GM21717 (cell line): Measurements from ENCODE around the gene CDK14.
A peak's percentile ranks its signal among the peaks of the same experiment; 100 is the strongest.

ENCODE experiments used
- ATAC-seq: cut with Tn5 transposase; IDR thresholded peaks from one replicate; pipeline ENCODE4 v1.9.1; 2021; ENCODE audit warnings: mild to moderate bottlenecking, moderate library complexity; ENCODE audit not compliant: unreplicated experiment

The CDK14 gene

GRCh38 chr7:90596671-90597562 is 796 bp downstream of the CDK14 start:
- ATAC-seq = peak; percentile 27

DNA sequence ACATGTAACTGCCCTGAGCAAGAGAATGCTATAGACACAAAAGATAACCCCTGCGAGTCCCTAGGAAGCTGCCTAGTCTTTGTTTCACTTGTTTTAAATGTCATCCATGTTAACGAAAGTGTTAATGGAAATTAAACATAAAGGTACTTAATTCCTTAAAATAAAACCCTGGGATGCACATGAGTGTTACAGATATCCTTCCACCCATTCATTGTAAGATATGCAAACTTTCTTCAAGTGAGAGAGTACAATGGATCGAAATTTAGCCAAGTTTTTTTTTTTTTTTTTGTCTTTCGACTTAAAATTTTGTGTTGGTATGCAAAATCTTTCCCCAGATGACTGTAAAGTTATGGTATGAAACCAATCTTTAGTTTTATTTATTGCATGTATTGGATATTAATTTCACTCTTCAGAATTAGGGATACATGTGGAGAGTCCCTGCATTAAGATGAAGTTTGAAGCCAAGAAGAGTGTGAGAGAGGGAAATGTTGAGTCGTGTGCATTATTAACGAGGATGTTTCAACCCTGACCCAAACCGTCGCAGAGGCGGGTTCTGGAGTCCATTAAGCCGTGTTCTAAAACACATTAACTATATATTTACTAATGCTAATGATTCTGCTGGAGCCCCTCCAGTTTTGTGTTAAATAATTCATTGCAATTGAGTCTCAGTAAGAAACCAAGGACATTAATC is 1.6 kb downstream of the CDK14 start:
- ATAC-seq = no peak

DNA sequence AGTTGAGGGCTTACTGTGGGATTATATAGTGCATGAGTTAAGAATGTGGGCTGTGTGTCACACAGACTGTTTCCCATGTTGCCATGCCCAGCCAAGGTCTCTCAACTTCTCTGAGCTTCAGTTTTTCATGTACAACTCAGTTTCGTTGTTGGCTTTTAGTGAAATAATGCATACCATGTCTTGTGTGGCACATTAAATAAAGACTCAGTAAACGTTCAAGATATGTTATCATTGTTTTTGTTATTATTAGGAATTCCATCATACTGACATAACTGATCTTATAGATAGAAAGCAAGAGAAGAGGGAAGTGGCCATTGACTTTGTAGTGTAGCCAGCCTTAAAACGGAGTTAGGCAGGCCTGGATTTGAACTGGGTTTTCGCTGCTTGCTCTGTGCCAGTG is 2.9 kb downstream of the CDK14 start:
- no peak for ATAC-seq

DNA sequence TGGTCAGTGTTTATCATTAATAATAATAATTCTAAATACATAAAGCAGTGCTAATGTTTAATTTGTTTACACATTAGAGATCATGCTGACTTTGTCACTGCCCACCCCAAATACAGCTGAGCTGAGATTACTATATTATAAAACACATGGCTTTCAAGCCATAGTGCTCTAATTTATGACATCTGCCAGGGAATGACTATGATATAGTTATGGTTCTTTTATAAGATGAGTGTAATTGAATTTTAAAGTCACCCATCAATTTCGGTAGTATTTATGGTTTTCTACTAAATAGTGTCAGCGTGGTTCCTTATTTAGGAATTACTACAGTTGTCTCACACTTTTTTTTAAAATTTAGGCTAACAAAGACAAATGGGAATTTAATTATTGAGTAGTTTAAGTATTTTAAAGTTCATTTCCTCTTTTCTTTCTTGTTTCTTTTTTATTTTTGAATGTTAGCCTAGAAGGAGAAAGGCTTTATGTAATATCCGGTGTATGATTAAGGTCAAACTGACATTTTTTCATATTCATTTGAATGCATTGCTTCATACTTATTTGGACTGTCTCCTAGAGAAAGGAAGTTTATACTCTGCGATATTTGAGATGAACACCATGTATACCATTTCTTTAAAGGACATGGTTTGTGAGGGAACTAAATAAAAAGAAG is 3.9 kb downstream of the CDK14 start:
- no peak for ATAC-seq

GRCh38 chr7:90602303-90602702 is 6.2 kb downstream of the CDK14 start:
- ATAC-seq = no peak

GRCh38 chr7:90603346-90603745 is 7.2 kb downstream of the CDK14 start:
- ATAC-seq = no peak

DNA sequence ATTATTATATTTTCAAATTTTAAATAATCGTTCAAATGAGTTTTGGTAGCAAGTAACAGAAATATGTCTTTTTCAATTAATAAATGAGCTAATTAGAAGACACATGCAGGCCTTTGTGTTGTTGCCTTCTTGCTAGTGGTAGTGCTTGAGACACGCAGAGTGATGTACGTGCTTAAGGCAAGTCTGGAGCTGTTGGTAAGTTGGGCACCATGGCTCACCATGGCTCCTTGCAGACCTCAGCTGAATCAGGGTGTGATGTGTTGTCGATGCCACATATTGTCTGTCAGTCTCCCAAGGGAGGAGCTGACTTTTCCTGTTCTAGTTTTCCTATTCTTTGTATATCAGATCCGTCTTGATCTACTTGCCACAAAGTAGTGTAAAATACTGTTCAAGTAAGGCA is 8.3 kb downstream of the CDK14 start:
- no peak for ATAC-seq

- peak; percentile 51 for ATAC-seq
Observed at GRCh38 chr7:90605055-90605454, 8.9 kb downstream of the CDK14 start.

- no peak for ATAC-seq
Observed at GRCh38 chr7:90607196-90607595, 11.1 kb downstream of the CDK14 start.

DNA sequence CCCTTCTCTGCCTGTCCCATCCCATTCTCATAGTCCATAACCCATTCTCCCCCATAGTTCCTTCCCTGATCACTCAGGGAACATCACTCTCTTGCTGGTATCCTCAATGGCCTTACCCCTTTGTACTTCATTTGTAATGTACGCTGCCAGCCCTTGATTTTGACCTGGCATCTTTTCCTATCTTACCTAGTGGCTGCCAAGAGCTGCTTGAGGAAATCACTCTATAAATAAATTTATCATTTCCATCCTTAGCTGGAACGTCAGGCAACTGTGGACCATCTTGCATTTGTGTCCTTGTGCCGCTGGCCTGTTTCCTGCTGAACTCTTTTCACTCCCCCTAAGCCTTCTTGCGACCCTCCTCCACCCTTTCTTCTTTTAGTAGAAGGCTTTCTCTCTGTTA is 14.0 kb downstream of the CDK14 start:
- no peak for ATAC-seq

DNA sequence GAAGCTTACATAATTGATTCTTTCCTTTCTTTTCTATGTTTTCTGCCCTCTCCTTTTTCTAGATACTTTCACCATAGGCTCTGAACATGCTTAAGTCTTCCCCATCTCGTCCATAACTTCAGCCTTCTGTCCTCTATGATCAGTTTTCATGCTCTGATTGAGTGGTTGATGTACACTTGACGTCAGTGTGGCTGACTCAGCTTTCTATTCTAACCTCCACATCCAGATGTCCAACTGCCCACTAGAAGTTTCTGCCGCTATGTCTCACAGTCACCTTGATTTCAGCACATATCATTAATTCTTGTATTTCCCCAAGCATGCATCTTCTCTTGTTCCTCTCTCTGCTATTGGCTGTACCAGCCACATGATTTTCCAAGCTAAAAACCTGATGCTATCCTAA is 15.0 kb downstream of the CDK14 start:
- no peak for ATAC-seq

DNA sequence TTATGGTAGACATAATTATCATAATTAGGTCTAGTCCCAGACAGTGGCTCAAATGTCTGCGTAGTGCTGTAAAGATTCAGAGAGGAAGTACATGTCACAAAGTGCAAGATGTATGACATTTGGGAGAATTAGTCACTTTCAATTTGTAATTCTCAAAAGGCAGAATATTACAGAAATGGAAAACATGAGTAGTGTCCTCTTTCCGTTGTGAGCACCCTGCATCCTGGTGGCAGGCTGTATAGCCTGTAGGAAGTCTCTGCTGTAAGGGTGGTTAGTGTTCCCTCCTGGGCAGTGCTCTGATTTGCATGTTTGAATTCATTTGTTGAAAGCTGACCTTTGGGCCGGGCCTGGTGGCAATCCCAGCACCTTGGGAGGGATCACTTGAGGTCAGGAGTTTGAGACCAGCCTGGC is 17.0 kb downstream of the CDK14 start:
- peak; percentile 92 for ATAC-seq

DNA sequence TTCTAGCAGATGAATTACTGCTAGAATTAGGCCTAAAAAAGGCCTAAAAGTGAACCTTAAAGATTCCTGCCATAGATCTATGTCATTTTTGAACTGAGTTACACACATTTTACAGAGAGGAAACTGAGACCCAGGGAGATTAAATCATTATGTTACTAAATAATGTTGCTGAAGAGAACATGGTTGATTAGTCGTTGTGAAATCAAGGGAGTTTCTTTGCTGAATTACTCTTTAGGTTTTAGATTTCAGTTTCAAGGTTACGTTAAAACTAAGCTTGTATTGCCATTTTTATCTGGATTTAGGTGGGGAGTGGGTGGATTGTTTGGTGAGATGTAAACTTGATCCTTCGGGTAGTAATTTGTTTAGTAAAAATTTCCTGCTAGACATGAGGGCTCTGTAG is 21.3 kb downstream of the CDK14 start:
- no peak for ATAC-seq

DNA sequence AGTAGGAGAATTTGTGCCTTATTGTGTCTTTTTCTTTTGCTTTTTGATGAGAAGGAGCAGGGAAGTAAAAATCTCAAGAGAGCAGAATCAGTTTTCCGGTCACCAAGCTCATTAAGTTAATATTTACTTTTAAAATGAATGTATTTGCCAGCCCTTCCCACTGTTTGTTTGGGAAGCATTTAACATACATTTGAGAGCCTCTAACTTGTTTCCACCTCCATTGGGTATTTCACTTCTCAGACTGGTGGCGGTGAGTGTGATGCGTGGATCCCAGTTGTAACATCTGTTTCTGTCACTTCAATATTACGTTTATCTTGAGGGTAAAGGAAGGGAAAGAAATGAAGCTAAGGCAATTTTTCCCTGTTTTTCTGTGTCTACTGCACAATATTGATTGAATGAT is 22.8 kb downstream of the CDK14 start:
- no peak for ATAC-seq

GRCh38 chr7:90621125-90621746 is 25.1 kb downstream of the CDK14 start:
- ATAC-seq = peak; percentile 83

DNA sequence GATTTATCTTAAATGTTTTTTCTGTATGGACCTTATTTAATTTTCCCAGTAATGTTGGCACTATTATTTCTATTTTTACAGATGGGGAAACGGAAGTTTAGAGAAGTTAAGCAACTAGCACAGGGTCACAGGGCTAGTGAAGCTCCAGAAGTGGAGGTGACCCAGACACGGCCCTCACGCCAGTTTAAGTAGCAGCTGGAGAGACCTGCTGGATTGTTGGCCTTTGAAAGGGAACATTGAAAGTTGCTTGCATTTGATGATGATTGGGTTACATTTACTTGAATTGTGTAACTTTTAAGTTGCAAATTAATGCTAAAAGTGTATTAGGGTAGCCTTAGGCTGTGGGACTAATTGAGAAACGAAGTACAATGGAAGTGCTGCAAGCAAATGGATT is 25.6 kb downstream of the CDK14 start:
- ATAC-seq = no peak

GRCh38 chr7:90622670-90623069 is 26.5 kb downstream of the CDK14 start:
- no peak for ATAC-seq

- ATAC-seq = no peak
Observed at GRCh38 chr7:90624225-90624911, 28.2 kb downstream of the CDK14 start.

DNA sequence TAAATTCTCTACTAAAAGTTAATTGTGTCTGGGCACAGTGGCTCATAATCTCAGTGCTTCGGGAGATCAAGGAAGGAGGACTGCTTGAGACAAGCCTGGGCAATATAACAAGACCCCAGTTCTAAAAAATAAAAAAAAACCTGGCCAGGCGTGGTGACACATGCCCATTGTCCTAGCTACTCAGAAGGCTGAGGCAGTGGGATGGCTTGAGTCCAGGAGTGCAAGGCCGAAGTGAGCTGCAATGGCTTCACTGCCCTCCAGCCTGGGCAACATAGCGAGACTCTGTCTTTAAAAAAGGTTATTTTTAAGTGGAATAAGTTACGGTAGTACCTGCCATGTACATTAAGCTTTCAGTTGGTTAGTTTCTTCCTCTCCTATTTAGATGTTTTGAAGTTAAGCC is 28.9 kb downstream of the CDK14 start:
- ATAC-seq = no peak

GRCh38 chr7:90625562-90625961 is 29.4 kb downstream of the CDK14 start:
- ATAC-seq = no peak

GRCh38 chr7:90626013-90626412 is 29.9 kb downstream of the CDK14 start:
- ATAC-seq = no peak
